ENCODE data around the gene ABCA4. TPM values are rescaled to one million over a fixed set of nuclear protein-coding genes. Genes with fewer than 3 reads are reported as not detected.

ABCA4 gene
- total and polyA plus RNA-seq, 2 of the 8 experiments (the other 6 are each of a cell fraction or from before 2014, with no cell fraction given), result 0.06 TPM; not detected in 1

GRCh38 chr1:94107141-94107540 lies 13.8 kb downstream of the ABCA4 start:
- Histone ChIP-seq H3K9me3 (ENCODE audit: insufficient read depth in 2 of 2, low read depth in 1 of 2, low read length in 1 of 2) (no peaks in the 10 kb centered on the region), H2BK5ac (ENCODE audit: low read depth, low read length) (no peak overlapping the region), H3K27ac (ENCODE audit: low read depth, low read length) (no peak overlapping the region), H3K79me2 (ENCODE audit: control insufficient read depth in 1 of 2, insufficient read depth in 2 of 2, low read length in 2 of 2) (no peaks in the 10 kb centered on the region), H3K56ac (replicated peaks; ENCODE audit: insufficient read length, low read depth, low read length) (no peak overlapping the region), H3K18ac (ENCODE audit: extremely low read depth, low read length) (no peak overlapping the region), H2BK120ac (replicated peaks; ENCODE audit: low read depth, low read length) (no peak overlapping the region), H3K23me2 (ENCODE audit: low read depth, low read length) (peaks cover 2% of the 10 kb centered on the region; the same call in 1 of the 2 replicates), H3K4me1 (replicated peaks in 1 of 4; ENCODE audit: control insufficient read depth in 3 of 4, insufficient read depth in 4 of 4, low read length in 3 of 4) (peaks cover 0 to 13% (median 7%) of the 10 kb centered on the region in 4 experiments; a peak in 6 of 7 replicates), H3K9ac (replicated peaks in 1 of 4; ENCODE audit: extremely low read depth in 1 of 4, low read depth in 3 of 4, low read length in 3 of 4) (no peak overlapping the region), H2AK5ac (ENCODE audit: low read depth, low read length) (no peak overlapping the region), H3K27me3 (replicated peaks in 1 of 4; ENCODE audit: control insufficient read depth in 3 of 4, extremely low read depth in 1 of 4, insufficient read depth in 3 of 4, low read length in 3 of 4) (peaks cover 0 to 10% (median 4%) of the 10 kb centered on the region in 4 experiments; a peak in 4 of 7 replicates), H2BK20ac (ENCODE audit: low read length) (no peak overlapping the region), H4K8ac (ENCODE audit: extremely low read depth, insufficient read depth, low read length) (no peak overlapping the region), H4K20me1 (replicated peaks in 1 of 2; ENCODE audit: control insufficient read depth in 1 of 2, insufficient read depth in 2 of 2, low read length in 2 of 2) (no peaks in the 10 kb centered on the region), H3K14ac (ENCODE audit: insufficient read length) (no peak overlapping the region), H3K23ac (ENCODE audit: insufficient read length) (no peak overlapping the region), H4K5ac (ENCODE audit: insufficient read length, low read depth, low read length) (no peak overlapping the region), H4K91ac (replicated peaks; ENCODE audit: insufficient read length, low read length) (no peak overlapping the region), H2BK15ac (ENCODE audit: low read length) (no peak overlapping the region), H3K79me1 (ENCODE audit: low read depth, low read length) (no peaks in the 10 kb centered on the region), H2BK12ac (ENCODE audit: low read depth, low read length) (no peak overlapping the region; the same call in 1 of the 2 replicates), H3K4me3 (ENCODE audit: extremely low read depth in 1 of 4, insufficient read depth in 2 of 4, low read depth in 3 of 4, low read length in 4 of 4) (no peak overlapping the region), H3K36me3 (ENCODE audit: control insufficient read depth in 2 of 4, insufficient read depth in 4 of 4, low read length in 3 of 4) (no peaks in the 10 kb centered on the region), H3K4ac (replicated peaks; ENCODE audit: insufficient read length, low read depth, low read length) (no peak overlapping the region), H3K4me2 (ENCODE audit: insufficient read depth in 1 of 2, low read depth in 2 of 2, low read length in 2 of 2) (no peak overlapping the region), H2AFZ (ENCODE audit: low read length) (no peak overlapping the region)
- POLR2A ChIA-PET (ENCODE audit: partially characterized antibody), result no interaction called here
- CTCF ChIA-PET (ENCODE audit: partially characterized antibody), result interaction anchor here (0.8 to 4.1 kb wide), 3 partner anchors 12 to 45 kb away, joined by 3 to 20 read pairs (median 3); no protein-coding TSS in a partner anchor
- WGBS, 2 experiments (ENCODE audit: extremely low coverage in 1 of 2, insufficient coverage in 1 of 2, insufficient read length in 1 of 2, insufficient replicate concordance in 2 of 2, low coverage in 1 of 2, low lambda C conversion rate in 2 of 2, missing lambda C conversion rate in 1 of 2), result 78% methylated on average over 6 of the region's 6 CpGs; no CpG with 5 or more reads in 1 of the 2 experiments
- DNase-seq (ENCODE audit: low read depth in 1 of 2, low spot score in 2 of 2) (no peak), FAIRE-seq (no peak)
